22Rv1 (cell line): Measurements from ENCODE around the gene GOLPH3.

Experiments
- CTCF ChIP-seq: fragments of 450-650 bp; IDR thresholded peaks from 2 replicates; pipeline ENCODE4 v1.5.1; 2017; ENCODE audit warnings: mild to moderate bottlenecking
- ZFX ChIP-seq: fragments of 450-650 bp; IDR thresholded peaks from 2 replicates; pipeline ENCODE4 v1.6.1; 2017; ENCODE audit warnings: antibody characterized with exemption, borderline replicate concordance

DNA sequence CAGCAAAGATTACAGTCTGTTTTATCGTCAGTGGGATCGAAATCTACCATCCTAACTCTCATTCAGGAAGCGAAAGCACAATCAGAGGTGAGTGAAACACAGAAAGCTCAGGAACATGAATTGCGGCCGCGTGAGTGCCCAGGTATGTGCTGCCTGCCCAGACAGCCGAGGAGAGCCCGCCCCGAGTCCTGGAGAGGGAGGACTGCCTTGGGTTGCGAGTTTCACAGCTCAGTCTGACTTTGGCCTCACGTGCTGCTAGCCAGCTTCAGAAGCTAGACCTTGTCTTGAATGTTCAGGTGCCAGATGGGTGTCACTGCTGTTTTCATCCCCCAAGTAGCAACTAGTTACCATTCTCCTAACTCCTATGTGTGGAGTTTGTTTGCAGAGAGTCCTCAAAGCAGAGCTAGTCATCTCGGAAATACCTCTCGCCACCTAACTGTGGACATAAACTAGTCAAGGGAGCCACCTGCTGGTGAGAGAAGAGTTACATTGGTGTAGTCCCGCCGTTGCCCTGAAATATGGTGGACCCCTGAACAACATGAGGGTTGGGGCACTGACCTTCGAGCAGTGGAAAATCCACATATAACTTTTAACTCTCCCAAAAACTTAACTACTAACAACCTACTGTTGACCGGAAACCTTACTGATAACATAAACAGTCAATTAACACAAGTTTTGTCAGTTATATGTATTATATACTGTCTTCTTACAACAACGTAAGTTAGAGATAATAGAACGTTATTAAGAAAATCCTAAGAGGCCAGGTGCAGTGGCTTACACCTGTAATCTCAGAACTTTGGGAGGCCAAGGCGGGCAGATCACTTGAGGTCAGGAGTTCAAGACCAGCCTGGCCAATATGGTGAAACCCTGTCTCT, 80.9 kb downstream of the GOLPH3 start:
- TF ChIP-seq CTCF (peak; percentile 87), ZFX (no peak)
